Mesendoderm (in vitro differentiated cells): ENCODE measurements around the gene FKBP9.

Source experiments
- DNase-seq: peaks from one replicate; pipeline ENCODE4 v3.0.0; 2013
- H2AK5ac ChIP-seq: 2 replicates; pipeline ENCODE4 v1.6.1; 2013; ENCODE audit warnings: low read length, inconsistent platforms
- H2BK120ac ChIP-seq: 2 replicates; pipeline ENCODE4 v1.6.1; 2013; ENCODE audit warnings: low read depth, mild to moderate bottlenecking, low read length, moderate library complexity, mixed read lengths
- H2BK15ac ChIP-seq: replicated peaks from 2 replicates; pipeline ENCODE4 v1.6.1; 2013; ENCODE audit warnings: low read depth, mild to moderate bottlenecking, moderate library complexity
- H2BK5ac ChIP-seq: 2 replicates; pipeline ENCODE4 v1.6.1; 2013; ENCODE audit warnings: low read length, inconsistent platforms
- H3K18ac ChIP-seq: 2 replicates; pipeline ENCODE4 v1.6.1; 2013; ENCODE audit warnings: mild to moderate bottlenecking, low read length, mixed read lengths
- H3K23ac ChIP-seq: one replicate; pipeline ENCODE4 v1.6.1; 2013; ENCODE audit warnings: low read length
- H3K27ac ChIP-seq: 2 replicates; pipeline ENCODE4 v1.5.1; 2013; ENCODE audit warnings: low read depth, mild to moderate bottlenecking, inconsistent platforms, low read length, moderate library complexity
- H3K27me3 ChIP-seq: 2 replicates; pipeline ENCODE4 v1.6.1; 2013; ENCODE audit warnings: low read length, control low read depth, mild to moderate bottlenecking, inconsistent platforms; ENCODE audit not compliant: insufficient read depth, poor library complexity
- H3K36me3 ChIP-seq: 2 replicates; pipeline ENCODE4 v1.6.1; 2013; ENCODE audit warnings: low read length, inconsistent platforms; ENCODE audit not compliant: control insufficient read depth, insufficient read depth
- H3K4ac ChIP-seq: one replicate; pipeline ENCODE4 v1.6.1; 2013; ENCODE audit warnings: low read depth, mild to moderate bottlenecking, low read length, moderate library complexity
- H3K4me1 ChIP-seq: 2 replicates; pipeline ENCODE4 v1.6.1; 2013; ENCODE audit warnings: low read depth, low read length, inconsistent platforms; ENCODE audit not compliant: control insufficient read depth
- H3K4me2 ChIP-seq: 2 replicates; pipeline ENCODE4 v1.6.1; 2013; ENCODE audit warnings: low read length
- H3K4me3 ChIP-seq: 2 replicates; pipeline ENCODE4 v1.5.1; 2013; ENCODE audit warnings: mild to moderate bottlenecking, low read length
- H3K56ac ChIP-seq: one replicate; pipeline ENCODE4 v1.6.1; 2013; ENCODE audit warnings: low read length
- H3K79me1 ChIP-seq: 2 replicates; pipeline ENCODE4 v1.6.1; 2013; ENCODE audit warnings: low read length, inconsistent platforms
- H3K79me2 ChIP-seq: 2 replicates; pipeline ENCODE4 v1.6.1; 2013; ENCODE audit warnings: mild to moderate bottlenecking, low read length; ENCODE audit not compliant: control insufficient read depth, insufficient read depth
- H3K9ac ChIP-seq: 2 replicates; pipeline ENCODE4 v1.6.1; 2013; ENCODE audit warnings: low read length, inconsistent platforms
- H4K5ac ChIP-seq: one replicate; pipeline ENCODE4 v1.6.1; 2013; ENCODE audit warnings: low read length
- H4K8ac ChIP-seq: one replicate; pipeline ENCODE4 v1.6.1; 2013; ENCODE audit warnings: low read depth, mild to moderate bottlenecking, control low read depth, low read length, moderate library complexity
- WGBS: extraction: QIAGEN DNeasy Blood & Tissue Kit; methylation state at CpG from one replicate; pipeline ENCODE4 v1.1.7; 2013; ENCODE audit warnings: low lambda C conversion rate, missing lambda C conversion rate; ENCODE audit not compliant: insufficient coverage; ENCODE audit errors: extremely low coverage; 5-methylcytosine and 5-hydroxymethylcytosine counted together

The FKBP9 gene

DNA sequence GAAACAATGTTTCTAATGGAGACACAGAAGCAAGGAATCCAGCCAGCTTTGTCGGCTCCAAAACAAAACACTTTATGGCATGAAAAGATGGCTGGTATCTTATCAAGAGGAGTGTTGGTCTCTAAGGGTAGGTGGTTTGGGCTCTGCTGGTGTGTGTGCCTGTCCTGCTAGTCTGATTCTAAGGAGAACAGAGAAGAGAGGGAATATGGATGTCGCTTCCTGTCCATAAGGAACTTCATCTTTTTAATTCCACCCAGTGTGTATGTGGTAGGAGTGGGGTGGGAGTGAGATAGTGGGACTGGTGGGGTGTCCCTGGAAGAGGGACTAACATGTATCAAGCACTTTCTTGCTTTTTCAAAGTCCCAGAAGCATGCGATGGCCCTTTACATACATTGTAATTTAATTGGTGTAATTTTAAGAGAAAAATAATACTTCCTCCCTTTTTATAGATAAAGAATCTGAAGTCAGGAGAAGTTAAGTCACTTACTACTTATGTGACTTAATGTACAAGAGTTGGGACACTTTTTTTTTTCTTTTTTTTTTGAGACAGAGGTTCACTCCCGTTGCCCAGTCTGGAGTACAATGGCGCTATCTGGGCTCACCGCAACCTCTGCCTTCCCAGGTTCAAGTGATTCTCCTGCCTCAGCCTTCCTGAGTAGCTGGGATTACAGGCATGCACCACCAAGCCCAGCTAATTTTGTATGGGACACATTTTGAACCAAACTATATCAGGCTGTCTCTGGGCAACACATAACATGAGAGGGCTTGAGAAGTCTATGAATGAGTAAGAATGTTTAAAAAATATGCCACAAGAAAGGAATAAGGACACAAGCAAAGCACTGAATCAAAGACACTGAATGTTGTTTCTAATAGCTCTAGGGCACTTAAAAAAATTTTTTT lies 86.5 kb downstream of the FKBP9 start:
- Histone ChIP-seq H2AK5ac (no peak overlapping the region), H3K4ac (no peak overlapping the region), H3K56ac (no peak overlapping the region), H3K18ac (no peak overlapping the region), H3K27ac (no peak overlapping the region), H3K36me3 (no peaks in the 10 kb centered on the region), H3K23ac (no peak overlapping the region), H3K4me3 (no peak overlapping the region), H3K9ac (no peak overlapping the region), H3K4me2 (no peak overlapping the region), H3K79me1 (peaks cover 8% of the 10 kb centered on the region), H3K27me3 (no peaks in the 10 kb centered on the region), H2BK15ac (no peak overlapping the region), H2BK5ac (no peak overlapping the region), H4K8ac (no peak overlapping the region), H3K4me1 (no peaks in the 10 kb centered on the region), H4K5ac (no peak overlapping the region), H2BK120ac (no peak overlapping the region), H3K79me2 (peaks cover 18% of the 10 kb centered on the region)
- WGBS, result no CpG with 5 or more reads among the region's 6 CpGs
- no peak for DNase-seq

DNA sequence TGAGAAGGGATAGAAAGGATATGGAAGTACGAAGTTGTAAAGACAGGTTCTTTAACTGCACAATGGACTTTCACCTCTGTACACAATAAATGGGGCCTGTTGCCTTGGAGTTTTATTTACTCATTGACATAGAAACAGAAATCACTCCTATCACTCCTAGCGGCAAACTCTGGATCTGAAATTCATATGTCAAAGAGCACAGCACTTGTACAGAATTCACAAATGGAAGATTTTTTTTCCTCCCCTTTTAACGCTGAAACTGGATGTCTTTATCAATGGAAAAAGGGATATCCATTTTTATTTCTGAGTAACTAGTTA lies 87.1 kb downstream of the FKBP9 start:
- Histone ChIP-seq H2BK120ac (no peak overlapping the region), H3K36me3 (no peaks in the 10 kb centered on the region), H2AK5ac (no peak overlapping the region), H3K4me1 (no peaks in the 10 kb centered on the region), H3K27ac (no peak overlapping the region), H3K23ac (no peak overlapping the region), H2BK5ac (no peak overlapping the region), H3K18ac (no peak overlapping the region), H3K4ac (no peak overlapping the region), H4K8ac (no peak overlapping the region), H3K4me2 (no peak overlapping the region), H3K79me2 (peaks cover 18% of the 10 kb centered on the region), H3K79me1 (peaks cover 8% of the 10 kb centered on the region), H3K4me3 (no peak overlapping the region), H2BK15ac (no peak overlapping the region), H3K56ac (no peak overlapping the region), H4K5ac (no peak overlapping the region), H3K27me3 (no peaks in the 10 kb centered on the region), H3K9ac (no peak overlapping the region)
- WGBS, result no CpG with 5 or more reads among the region's 3 CpGs
- no peak for DNase-seq

DNA sequence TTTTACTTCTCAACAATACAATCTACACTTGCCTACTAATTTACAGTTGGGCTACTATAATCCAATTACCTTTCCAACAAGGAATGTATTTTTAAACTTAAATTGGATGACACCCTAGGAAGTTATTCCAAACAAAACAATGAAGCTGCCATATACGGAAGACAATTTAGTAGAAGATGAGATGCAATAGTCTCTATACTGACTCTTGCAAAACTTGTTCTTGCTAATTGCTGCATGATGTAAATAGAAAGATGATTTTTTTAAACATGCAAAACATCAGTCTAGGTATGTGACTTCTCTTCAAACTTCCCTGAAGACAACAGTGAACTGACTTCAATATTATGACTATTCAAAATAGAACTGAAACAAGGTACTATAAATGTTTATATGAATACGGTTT lies 87.7 kb downstream of the FKBP9 start:
- no peaks in the 10 kb centered on the region for H3K27me3 ChIP-seq
- no peak overlapping the region for H3K9ac ChIP-seq
- peaks cover 8% of the 10 kb centered on the region for H3K79me1 ChIP-seq
- H4K5ac ChIP-seq, result no peak overlapping the region
- H3K36me3 ChIP-seq, result no peaks in the 10 kb centered on the region
- no CpG with 5 or more reads among the region's 2 CpGs for WGBS
- no peak overlapping the region for H2BK5ac ChIP-seq
- H3K27ac ChIP-seq, result no peak overlapping the region
- H2AK5ac ChIP-seq, result no peak overlapping the region
- peaks cover 18% of the 10 kb centered on the region for H3K79me2 ChIP-seq
- H2BK120ac ChIP-seq, result no peak overlapping the region
- H3K4me2 ChIP-seq, result no peak overlapping the region
- no peak overlapping the region for H2BK15ac ChIP-seq
- no peak for DNase-seq
- H3K4ac ChIP-seq, result no peak overlapping the region
- no peak overlapping the region for H3K23ac ChIP-seq
- no peak overlapping the region for H3K56ac ChIP-seq
- no peaks in the 10 kb centered on the region for H3K4me1 ChIP-seq
- H3K4me3 ChIP-seq, result no peak overlapping the region
- no peak overlapping the region for H4K8ac ChIP-seq
- no peak overlapping the region for H3K18ac ChIP-seq

DNA sequence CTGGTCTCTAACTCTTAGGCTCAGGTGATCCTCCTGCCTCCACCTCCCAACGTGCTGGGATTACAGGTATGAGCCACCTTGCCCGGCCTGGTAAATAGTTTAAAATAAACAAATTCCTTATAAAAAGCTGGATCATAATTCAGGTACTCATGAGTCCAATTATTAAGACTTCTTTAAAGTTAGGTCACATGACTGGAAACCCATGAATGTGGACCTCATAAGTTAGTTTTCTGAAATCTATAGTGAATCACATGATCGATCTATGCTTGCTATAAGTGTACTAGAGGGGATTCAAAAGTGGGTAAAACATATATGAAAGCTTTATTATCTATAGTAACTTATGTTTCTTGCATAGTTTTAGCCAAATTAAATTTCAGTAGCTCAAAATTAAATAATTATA lies 91.0 kb downstream of the FKBP9 start:
- WGBS, result no CpG with 5 or more reads among the region's 3 CpGs
- H4K5ac ChIP-seq, result no peak overlapping the region
- no peak overlapping the region for H3K23ac ChIP-seq
- DNase-seq, result no peak
- H3K4me2 ChIP-seq, result no peak overlapping the region
- no peaks in the 10 kb centered on the region for H3K36me3 ChIP-seq
- H3K4me1 ChIP-seq, result no peaks in the 10 kb centered on the region
- H3K4me3 ChIP-seq, result no peak overlapping the region
- no peak overlapping the region for H3K9ac ChIP-seq
- H2BK120ac ChIP-seq, result no peak overlapping the region
- H3K4ac ChIP-seq, result no peak overlapping the region
- H2AK5ac ChIP-seq, result no peak overlapping the region
- peaks cover 7% of the 10 kb centered on the region for H3K79me1 ChIP-seq
- no peak overlapping the region for H2BK15ac ChIP-seq
- H4K8ac ChIP-seq, result no peak overlapping the region
- no peaks in the 10 kb centered on the region for H3K27me3 ChIP-seq
- H2BK5ac ChIP-seq, result no peak overlapping the region
- H3K56ac ChIP-seq, result no peak overlapping the region
- H3K79me2 ChIP-seq, result peaks cover 18% of the 10 kb centered on the region
- no peak overlapping the region for H3K27ac ChIP-seq
- no peak overlapping the region for H3K18ac ChIP-seq

DNA sequence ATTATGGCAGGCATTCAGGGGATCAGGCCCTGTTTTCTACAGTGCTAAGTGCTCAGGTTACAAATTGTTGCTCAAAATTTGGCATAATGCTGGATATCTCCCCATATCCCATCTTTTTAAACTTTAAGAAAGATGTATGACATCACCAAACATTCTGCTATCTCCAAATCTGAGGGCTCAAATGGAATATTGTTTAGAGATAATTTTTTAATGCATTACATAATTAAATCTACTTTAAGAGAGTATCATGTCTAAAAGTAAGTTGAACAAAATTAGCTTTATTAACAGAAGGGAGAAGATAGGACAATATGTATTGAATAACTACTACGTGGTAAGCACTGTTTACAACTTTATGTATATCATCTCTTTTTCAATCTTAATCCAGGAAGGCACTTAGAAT lies 91.5 kb downstream of the FKBP9 start:
- H3K36me3 ChIP-seq, result no peaks in the 10 kb centered on the region
- H3K79me2 ChIP-seq, result peaks cover 14% of the 10 kb centered on the region
- no peak overlapping the region for H3K56ac ChIP-seq
- no peaks in the 10 kb centered on the region for H3K4me1 ChIP-seq
- H3K18ac ChIP-seq, result no peak overlapping the region
- H3K23ac ChIP-seq, result no peak overlapping the region
- no peak overlapping the region for H3K4me2 ChIP-seq
- H2BK15ac ChIP-seq, result no peak overlapping the region
- no peak for DNase-seq
- H3K9ac ChIP-seq, result no peak overlapping the region
- H3K4ac ChIP-seq, result no peak overlapping the region
- peaks cover 4% of the 10 kb centered on the region for H3K79me1 ChIP-seq
- no peak overlapping the region for H4K5ac ChIP-seq
- no peak overlapping the region for H4K8ac ChIP-seq
- no peak overlapping the region for H2BK5ac ChIP-seq
- H3K27ac ChIP-seq, result no peak overlapping the region
- WGBS, result no CpG with 5 or more reads among the region's 1 CpG
- no peak overlapping the region for H2AK5ac ChIP-seq
- H2BK120ac ChIP-seq, result no peak overlapping the region
- no peaks in the 10 kb centered on the region for H3K27me3 ChIP-seq
- H3K4me3 ChIP-seq, result no peak overlapping the region
